Ishikawa (cell line): Measurements from ENCODE around the gene DCAKD.

Source experiments
- CREB1 ChIP-seq: IDR thresholded peaks from 2 replicates; pipeline ENCODE4 v1.6.1; 2012; ENCODE audit warnings: low read depth
- EGR1 ChIP-seq: IDR thresholded peaks from 2 replicates; pipeline ENCODE4 v1.6.1; 2012
- EP300 ChIP-seq: IDR thresholded peaks from 2 replicates; pipeline ENCODE4 v1.6.1; 2012; ENCODE audit warnings: borderline replicate concordance
- TAF1 ChIP-seq: IDR thresholded peaks from 2 replicates; pipeline ENCODE4 v1.6.1; 2012; ENCODE audit warnings: low read depth, mild to moderate bottlenecking
- YY1 ChIP-seq: IDR thresholded peaks from 2 replicates; pipeline ENCODE4 v1.6.1; 2012; ENCODE audit warnings: low read depth

GRCh38 chr17:45018848-45019711, 32.4 kb downstream of the DCAKD start:
- TF ChIP-seq CREB1 (no peak), TAF1 (no peak), EGR1 (no peak), EP300 (no peak), YY1 (no peak)
